GM18526 (cell line): ENCODE data around the gene NLRC5.
A peak's percentile ranks its signal among the peaks of the same experiment; 100 is the strongest.

Experiments
- POLR2A ChIP-seq: IDR thresholded peaks from 3 replicates; pipeline ENCODE4 v1.6.1; 2011; ENCODE audit not compliant: insufficient read length; ENCODE audit errors: extremely low read depth

The NLRC5 gene

GRCh38 chr16:56988948-56989945, at the start of gene NLRC5:
NLRC5 (plus strand) TSS chr16:56989557; CDS start chr16:57020713, 31,156 bp downstream.
- TF ChIP-seq POLR2A: peak; percentile 87

GRCh38 chr16:56939801-56940200, 49.6 kb upstream of the NLRC5 start:
- no peak for TF ChIP-seq POLR2A

- TF ChIP-seq POLR2A: no peak
Observed at GRCh38 chr16:56941092-56941491, 48.3 kb upstream of the NLRC5 start.

- peak; percentile 33 for TF ChIP-seq POLR2A
Observed at GRCh38 chr16:56941856-56942331, 47.5 kb upstream of the NLRC5 start.

GRCh38 chr16:56943761-56944375, 45.5 kb upstream of the NLRC5 start:
- TF ChIP-seq POLR2A: no peak

GRCh38 chr16:56944954-56945839, 44.2 kb upstream of the NLRC5 start:
- TF ChIP-seq POLR2A: no peak

GRCh38 chr16:56945847-56946527, 43.4 kb upstream of the NLRC5 start:
- TF ChIP-seq POLR2A: no peak

GRCh38 chr16:56946767-56947603, 42.4 kb upstream of the NLRC5 start:
- TF ChIP-seq POLR2A: peak; percentile 41

- no peak for TF ChIP-seq POLR2A
Observed at GRCh38 chr16:56947604-56947995, 41.8 kb upstream of the NLRC5 start.

GRCh38 chr16:56948234-56948633, 41.1 kb upstream of the NLRC5 start:
- TF ChIP-seq POLR2A: no peak

GRCh38 chr16:56950051-56950450, 39.3 kb upstream of the NLRC5 start:
- no peak for TF ChIP-seq POLR2A

- no peak for TF ChIP-seq POLR2A
Observed at GRCh38 chr16:56950455-56950854, 38.9 kb upstream of the NLRC5 start.

GRCh38 chr16:56950881-56951771, 38.2 kb upstream of the NLRC5 start:
- TF ChIP-seq POLR2A: no peak
